ENCODE results near the gene PALM.
"Not testable (repeated sequence)": the region's sequence is repeated elsewhere in the genome, so short reads cannot be mapped to it uniquely, and the experiment has no call there.

The PALM gene, protein sequence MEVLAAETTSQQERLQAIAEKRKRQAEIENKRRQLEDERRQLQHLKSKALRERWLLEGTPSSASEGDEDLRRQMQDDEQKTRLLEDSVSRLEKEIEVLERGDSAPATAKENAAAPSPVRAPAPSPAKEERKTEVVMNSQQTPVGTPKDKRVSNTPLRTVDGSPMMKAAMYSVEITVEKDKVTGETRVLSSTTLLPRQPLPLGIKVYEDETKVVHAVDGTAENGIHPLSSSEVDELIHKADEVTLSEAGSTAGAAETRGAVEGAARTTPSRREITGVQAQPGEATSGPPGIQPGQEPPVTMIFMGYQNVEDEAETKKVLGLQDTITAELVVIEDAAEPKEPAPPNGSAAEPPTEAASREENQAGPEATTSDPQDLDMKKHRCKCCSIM

DNA sequence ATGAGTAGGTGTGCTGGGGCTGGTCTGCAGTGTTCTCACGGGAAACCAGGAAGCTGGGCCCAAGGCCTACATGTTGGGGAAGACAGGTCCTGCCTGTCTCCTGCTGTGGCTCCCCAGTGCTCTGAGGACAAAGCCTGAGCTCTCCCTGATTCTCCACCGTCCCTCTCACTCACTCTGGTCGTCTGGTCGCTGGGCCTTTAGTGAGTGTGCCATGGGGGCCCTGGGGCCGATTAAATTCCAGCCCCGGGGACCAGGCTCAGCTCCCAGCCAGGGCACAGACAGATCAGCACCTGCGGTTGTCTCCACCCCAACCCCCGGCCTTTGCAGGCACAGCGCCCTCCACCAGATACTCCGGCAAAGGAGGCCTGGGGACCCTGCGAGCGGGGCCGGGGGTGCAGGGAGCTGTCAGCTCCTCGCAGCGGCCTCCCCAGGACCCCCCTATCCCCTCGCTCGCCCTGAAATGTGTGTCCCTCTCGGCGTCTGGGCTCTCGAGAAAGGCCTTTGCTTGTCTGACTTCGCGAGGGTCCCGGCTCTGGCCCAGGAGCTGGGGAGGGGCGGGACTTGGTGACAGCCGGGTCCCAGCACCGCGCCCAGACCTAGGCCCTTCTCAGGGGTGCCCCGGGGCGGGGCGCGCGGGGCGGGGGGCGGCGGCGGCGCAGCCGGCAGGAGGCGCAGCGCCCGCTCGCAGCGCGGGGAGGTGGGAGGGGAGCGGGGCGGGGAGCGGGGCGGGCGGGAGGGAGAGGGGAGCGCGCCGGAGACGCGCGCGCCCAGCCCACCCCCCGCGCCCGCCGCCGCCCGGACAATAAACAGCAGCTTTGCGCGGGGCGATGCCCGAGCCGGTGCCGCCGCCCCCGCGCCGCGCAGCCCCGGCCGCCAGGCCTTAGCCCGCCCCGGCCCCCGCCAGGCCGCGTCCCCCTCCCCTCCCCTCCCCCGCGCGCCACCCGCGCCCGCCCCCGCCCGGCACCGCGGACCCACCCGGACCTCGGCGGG lies at the start of gene PALM:
Gene PALM (plus strand): TSS at position 782 of the 990 bp plus-strand sequence. CDS start 212 bp downstream, outside the sequence.
- DNase-seq, result no peak

DNA sequence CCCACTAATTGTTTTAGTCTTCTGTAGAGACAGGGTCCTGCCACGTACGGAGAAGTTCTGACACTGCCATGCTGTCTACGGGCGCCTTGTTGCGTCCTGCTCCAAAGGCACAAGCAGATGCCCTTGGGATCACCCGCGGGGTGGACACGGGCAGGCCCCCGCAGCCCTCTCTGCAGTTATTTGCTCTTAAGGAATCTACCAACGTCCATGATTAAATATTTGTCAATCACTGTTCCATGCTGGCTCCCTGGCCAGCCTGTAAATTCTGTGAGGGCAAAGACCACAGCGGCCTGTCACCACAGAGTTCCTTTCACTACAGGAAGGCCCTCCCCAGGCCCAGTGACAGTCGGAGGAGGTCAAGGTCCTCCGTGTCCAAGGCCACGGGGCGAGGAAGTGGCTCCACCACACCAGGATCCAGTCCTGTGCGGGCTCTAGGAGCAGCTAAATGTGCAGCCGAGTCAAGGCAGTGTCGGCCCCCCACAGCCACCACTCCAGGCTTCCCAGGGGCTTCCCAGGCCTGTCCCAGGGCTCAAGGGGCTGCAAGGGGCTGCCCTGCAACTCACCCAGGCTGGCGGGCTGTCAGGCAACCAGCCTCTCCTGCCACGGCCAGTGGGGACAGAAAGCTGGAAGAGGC lies 47.8 kb upstream of the PALM start:
- no peak for DNase-seq

DNA sequence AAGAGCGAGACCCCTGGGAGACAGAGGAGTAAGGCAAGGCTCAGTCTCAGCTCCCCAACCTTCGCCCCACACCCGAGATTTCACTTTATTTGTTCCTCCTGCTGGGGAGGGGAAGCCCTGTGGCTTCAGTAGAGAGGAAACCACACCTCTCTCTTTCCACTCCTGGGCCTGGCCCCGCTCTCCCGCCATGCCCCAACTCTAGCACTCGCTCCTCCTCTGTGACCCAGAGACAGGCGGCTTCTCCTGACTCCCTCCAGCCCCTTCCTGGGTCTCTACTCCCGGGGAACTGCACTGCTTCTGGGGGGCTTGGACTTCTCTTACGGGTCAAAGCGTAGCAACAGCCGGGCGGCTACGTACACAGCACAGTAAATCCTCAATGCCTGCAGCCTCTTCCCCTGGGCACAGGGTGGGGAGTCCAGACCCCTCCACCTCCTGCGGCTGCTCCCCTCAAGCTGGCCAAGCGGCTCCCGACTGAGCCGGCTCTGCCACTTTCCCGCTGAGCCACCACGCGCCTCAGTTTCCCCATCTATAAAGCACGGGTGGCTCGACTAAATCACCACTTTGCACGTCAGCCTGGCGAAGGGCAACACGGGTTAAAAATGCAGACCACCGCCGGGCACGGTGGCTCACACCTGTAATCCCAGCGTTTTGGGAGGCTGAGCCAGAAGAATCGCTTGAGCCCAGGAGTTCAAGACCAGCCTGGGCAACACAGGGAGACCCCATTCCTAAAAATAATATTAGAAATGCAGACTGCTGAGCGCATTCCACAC lies 47.1 kb upstream of the PALM start:
- peak; percentile 45 for DNase-seq

DNA sequence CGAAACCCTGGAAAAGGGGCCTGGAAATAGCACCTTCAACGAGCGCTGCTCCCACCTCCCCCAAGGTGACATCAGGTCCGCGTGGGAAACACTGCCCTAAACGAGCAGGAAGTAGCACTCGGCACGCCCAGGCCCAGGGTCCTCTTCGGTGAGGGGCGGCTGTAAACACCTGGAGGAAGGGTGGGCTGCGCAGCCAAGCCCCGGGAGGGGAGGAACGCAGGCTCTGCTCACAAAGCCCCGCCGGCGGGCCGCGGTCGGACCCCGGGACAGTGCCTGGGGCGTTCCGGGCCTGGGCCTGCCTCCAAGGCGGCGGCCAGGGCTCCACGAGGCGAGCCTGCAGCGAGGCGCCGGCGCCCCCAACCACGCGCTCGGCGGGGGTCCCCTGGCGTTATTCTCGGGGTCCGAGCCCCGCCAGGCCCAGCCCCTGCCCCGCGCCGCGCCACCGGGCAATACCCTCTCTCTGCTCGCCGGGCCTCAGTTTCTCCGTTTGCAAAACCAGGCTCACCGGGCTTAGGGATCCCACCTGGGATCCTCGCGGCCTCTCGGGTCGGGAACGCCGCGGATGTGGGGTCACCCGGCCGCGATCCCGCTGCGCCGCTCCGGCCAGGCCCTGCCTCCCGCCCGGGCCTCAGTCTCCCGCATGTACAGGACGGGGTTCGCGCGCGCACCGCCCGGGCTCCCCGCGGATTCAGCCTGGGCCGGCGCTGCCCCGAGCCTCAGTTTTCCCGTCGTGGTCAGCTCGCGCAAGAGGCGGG lies 46.4 kb upstream of the PALM start:
- DNase-seq, result peak; percentile 62

DNA sequence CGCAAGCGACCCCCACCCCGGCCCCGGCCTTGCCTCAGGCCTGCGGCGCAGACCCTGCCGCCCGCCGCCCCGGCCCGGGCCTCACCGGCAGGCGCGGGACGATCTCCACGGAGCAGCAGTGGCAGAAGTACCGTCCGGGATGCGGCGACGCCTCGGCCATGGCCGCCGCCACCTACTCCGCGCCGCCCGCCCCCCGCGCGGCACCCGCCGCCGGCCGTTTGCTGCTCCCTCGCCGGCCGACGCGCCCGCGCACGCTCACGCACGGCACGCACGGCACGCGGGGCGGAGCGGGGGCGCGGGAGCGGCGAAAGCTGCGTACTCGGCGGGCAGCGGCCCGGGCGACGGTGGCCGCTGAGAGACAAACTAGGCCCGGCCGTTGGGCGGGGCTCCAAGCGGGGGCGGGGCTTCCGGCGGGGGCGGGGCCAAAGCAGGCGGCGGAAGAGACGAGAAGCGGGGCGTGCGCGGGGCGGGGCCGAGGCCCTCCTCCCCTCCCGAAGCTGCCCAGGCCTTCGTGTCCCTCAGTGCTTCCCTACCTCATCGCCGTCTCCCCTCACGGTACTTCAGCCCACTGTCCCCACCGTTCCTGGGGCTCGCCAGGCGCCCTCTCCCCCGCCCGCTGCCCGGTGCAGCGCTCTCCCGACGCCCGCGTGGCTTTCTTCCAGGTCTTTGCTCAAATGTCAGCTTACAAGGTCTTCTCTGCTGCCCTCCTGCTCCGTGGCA lies 45.6 kb upstream of the PALM start, which contains the start of gene RNF126:
Gene RNF126 (minus strand): TSS at position 253 of the 720 bp plus-strand sequence. CDS start 93 bp downstream, at position 160.
- DNase-seq, result peak; percentile 91

DNA sequence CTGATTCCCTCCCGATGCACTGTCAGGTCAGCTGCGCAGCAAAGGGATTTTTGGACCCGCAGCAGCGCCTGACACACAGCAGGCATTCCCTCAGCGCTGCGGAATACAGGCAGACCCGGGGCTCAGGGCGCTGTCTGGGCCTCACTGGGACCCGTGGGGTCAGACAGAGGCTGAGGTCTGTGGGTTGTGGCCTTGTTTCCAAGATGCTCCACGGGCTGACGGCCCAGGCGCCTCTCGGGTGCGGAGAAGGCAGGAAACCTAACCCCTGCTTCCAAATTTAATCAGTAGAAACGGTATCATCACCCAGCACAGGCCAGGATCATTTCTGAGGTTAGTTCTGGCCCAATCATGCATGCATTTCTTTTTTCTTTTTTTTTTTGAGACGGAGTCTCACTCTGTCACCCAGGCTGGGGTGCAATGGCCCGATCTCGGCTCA lies 45.0 kb upstream of the PALM start:
- DNase-seq, result no peak

DNA sequence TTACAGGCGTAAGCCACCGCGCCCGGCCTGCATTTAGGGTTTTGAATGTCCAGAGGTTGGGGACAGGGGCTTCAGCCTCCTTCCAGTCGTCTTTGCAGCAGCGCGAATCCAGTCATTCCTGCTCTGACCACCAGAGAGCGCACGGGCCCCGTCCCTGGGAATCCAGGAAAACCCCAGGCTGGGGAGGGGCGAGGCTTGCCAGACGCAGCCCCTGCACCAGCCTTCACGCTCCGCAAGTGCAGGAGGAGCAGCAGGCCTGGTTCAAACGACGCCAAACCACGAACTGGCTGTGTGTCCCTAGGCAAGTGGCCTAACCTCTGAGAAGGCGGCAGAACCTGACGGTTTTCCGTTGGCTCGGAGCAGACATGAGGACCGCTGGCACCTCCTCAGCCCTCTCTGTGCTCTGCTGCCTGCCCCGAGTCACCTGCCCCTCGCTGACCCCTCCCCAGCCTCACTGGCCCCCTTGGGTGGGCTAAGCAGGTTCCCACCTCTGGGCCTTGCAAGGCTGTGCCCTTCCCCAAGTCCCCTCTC lies 43.8 kb upstream of the PALM start:
- DNase-seq, result peak; percentile 61

DNA sequence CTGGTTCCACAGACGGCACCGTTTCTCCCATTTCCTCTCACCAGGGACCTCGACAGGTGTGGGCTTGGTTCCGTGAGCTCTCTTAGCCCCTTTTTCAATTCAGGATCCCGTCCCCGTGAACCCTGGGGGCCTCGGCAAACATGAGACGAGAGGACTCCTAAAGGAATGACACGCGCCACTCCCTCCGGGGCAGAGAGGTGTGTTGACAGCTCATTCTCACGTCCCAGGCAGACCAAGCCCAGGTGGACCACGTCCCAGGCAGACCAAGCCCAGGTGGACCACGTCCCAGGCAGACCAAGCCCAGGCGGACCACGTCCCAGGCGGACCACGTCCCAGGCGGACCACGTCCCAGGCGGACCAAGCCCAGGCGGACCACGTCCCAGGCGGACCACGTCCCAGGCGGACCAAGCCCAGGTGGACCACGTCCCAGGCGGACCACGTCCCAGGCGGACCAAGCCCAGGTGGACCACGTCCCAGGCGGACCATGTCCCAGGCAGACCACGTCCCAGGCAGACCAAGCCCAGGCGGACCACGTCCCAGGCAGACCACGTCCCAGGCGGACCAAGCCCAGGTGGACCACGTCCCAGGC lies 41.7 kb upstream of the PALM start:
- not testable (repeated sequence) for DNase-seq

DNA sequence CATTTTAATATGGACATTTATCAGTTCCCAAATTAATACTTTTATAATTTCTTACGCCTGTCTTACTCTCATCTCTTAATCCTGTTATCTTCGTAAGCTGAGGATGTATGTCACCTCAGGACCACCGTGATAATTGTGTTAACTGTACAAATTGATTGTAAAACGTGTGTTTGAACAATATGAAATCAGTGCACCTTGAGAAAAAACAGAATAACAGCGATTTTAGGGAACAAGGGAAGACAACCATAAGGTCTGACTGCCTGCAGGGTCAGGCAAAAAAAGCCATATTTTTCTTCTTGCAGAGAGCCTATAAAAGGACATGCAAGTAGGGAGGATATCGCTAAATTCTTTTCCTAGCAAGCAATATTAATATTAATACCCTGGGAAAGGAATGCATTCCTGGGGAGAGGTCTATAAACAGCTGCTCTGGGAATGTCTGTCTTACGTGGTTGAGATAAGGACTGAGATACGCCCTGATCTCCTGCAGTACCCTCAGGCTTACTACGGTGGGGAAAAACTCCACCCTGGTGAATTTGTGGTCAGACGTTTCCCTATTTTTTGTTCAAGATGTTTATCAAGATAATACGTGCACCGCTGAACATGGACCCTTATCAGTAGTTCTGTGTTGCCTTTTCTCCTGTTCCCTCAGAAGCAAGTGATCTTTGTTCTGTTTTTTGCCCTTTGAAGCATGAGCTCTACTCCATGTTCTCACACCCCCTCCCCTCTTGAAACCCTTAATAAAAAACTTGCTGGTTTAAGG lies 39.9 kb upstream of the PALM start:
- DNase-seq, result not testable (repeated sequence)

DNA sequence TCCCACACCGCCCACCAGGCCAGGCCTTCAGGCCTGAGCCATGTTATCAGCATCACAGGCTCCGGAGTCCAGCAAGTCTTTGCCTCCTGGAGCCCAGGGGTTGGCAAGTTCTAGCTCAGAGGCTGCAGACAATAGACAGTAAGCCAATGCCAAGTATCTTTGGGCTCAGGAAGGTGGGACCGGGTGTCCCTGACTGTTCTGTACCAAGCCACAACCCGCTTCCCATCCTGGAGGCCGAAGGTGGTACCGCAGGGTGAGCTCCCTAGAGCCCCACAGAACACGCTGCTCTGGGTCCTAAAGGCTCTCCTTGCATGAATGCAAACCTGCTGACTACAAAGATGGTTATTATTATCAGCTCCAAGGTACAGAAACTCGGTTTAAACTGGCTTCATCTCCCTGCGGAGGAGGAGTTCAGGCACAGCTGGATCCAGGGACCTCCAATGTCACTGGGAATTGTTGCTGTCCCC lies 38.1 kb upstream of the PALM start:
- no peak for DNase-seq

DNA sequence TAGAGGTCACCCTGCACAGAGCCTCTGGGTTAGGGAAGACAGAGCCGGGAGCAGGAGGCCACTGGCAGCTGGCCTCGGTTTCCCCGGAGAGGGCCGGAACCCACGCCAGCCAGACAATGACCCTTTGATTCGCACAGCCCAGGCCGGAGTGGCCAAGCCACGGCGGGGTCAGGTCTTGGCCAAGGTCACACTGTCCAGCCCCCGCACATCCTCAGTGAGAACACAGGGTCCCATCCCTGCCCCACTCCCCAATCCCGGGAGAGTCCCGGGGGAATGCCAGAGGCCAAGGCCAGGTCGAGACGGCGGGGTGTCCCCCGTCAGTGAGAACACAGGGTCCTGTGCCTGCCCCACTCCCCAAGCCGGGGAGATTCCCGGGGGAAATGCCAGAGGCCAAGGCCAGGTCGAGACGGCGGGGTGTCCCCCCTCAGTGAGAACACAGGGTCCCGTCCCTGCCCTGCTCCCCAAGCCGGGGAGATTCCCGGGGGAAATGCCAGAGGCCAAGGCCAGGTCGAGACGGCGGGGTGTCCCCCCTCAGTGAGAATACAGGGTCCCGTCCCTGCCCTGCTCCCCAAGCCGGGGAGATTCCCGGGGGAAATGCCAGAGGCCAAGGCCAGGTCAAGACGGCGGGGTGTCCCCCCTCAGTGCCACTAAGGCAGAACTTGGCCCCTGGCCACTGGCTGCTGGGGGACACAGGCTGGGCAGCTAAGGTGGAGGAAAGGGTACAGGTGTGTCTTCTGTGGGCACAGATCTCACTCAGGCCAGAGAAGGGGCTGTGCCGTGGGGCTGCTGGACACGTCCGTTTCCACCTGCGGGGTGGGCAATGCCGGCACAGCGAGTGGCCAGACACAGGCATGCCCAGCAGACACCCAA lies 34.2 kb upstream of the PALM start:
- DNase-seq, result no peak

DNA sequence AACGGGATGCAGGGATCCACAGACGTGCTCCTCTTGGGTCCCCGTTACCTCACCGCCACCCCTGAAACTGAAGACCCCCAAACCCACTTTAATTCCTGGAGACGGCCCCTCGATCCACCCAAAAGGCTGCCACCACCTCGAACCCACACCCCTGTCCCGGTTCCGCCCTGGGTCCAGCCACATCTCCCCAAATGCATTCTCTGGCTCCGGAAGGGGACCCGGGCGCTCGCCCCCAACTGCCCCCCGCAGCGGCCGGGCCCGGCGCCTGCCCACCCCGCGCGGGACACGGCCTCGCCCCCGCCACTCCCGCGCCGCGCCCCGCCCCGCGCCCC lies 32.8 kb upstream of the PALM start:
- no peak for DNase-seq

DNA sequence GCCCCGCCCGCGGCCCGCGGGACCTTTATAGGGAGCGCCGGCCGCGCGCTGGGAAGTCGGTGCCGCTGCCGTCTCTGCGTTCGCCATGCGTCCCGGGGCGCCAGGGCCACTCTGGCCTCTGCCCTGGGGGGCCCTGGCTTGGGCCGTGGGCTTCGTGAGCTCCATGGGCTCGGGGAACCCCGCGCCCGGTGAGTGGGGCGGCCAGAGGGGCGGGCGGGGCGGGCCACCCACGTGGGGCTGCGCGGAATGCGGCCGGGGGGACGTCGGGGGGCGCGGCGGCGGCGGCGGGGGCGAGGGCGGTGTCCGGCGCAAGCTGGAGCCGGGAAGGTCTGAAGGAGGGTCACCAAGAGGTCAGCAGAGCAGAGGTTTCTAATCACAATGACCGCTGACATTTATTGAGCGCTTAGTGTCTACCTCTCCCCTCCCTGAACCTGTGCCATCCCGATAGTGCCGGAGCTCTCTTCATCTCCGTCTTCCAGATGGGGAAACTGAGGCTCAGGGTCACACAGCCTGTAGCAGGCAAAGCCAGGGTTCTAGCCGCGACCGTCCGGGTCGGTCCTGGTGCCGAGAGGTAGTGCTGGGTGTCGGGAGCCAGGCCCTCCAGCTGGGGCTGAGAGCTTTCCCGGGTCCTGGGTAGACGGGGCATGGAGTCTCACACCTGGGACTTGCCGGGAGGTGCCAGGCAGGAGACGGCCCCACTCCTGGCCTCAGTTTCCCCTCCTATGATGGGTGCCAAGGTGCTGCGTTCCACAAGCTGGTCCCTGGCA lies 32.2 kb upstream of the PALM start, which contains the start of gene FSTL3:
Gene FSTL3 (plus strand): TSS at position 54 of the 767 bp plus-strand sequence. CDS start 32 bp downstream, at position 86.
- DNase-seq, result no peak

DNA sequence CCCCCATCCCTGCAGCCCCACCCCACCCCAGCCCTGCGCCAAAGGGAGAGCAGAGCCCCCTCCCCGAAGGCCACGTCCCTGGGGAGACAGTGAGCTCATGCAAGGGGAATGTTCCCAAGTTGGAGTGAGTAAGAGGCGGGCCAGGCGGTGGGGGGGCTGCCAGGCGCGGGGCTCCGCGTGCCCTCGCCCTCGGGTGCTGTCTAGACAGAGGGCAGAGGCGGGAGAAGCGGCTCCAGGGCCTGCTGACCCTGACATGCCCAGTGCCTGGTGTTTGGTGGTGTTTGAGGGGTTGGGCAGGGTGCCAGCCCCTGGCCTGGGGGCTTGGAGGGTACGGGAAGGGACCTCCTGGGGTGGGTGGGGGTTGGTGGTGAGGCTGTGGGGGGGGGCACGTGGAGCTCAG lies 31.5 kb upstream of the PALM start:
- DNase-seq, result no peak

DNA sequence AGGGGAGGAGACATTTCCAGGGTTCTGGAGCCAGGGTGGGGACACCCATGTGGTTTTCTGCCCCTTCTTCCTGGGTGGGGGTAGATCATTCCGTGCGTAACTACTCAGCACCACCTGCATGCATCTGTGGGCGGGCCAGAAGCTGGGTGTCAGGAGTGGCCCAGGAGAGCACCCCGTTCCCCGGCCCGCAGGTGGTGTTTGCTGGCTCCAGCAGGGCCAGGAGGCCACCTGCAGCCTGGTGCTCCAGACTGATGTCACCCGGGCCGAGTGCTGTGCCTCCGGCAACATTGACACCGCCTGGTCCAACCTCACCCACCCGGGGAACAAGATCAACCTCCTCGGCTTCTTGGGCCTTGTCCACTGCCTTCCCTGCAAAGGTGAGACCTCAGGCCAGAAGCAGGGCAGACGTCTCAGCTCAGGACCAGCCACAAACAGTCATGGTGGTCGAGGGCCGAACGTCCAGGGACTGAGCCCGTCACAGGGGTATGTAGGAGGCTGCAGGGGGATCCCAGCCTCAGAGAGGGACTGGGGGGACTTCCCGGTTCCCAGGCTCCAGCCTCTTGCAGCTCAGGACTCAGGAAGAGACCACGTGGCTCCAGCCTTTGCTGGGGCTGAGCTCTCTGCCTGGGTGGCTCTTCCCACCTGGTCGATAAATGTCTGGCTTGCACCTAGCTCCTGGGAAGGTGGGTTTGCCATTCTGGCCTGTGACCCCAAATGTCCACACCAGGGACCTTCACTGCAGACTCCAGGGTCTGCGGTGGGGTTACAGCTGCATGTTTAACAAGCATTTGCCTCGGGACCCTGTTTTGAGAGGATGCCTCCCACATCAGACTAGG lies 30.9 kb upstream of the PALM start:
- DNase-seq, result no peak

DNA sequence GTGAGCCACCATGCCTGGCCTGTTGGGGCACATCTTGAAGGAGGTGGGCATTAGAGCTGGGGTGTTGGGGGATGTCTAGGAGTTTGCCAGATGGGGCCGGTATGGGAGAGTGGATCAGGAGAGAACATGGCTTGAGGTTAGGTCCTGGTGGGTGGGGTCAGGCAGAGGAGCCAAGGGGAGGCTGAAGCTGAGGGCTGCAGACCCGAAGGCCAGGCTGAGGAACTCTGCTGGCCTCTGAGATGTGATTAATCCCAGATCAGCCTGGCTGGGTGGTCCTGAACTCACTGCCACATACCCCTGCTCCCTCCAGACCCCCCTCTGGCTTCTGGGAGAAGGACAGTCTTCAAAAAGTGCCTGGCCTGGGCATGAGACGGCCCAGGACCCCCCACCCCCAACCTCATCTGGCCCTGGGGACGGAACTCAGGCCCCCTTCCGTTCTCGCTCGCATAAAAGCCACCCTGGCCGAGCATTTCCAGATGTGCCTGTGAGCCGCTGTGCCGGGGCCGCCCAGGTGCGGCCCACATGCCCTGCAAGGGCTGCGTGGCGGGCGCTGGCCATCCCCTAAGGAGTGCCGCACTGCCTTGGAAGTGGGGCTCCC lies 29.8 kb upstream of the PALM start:
- DNase-seq, result no peak

All from inflammatory macrophage treated with lipopolysaccharide for 4 hours (primary cell).